ENCODE data around the gene SLC1A2.

SLC1A2 gene

GRCh38 chr11:35295751-35296150 lies 123.6 kb downstream of the SLC1A2 start:
- Histone ChIP-seq H3F3A (ENCODE audit: insufficient read depth) (no peaks in the 10 kb centered on the region), H3K9ac (ENCODE audit: low read length) (no peak overlapping the region), H3K27ac (ENCODE audit: low read depth, low read length) (no peak overlapping the region), H3K4me2 (ENCODE audit: low read depth, low read length, poor library complexity, severe bottlenecking) (no peak overlapping the region), H2AFZ (ENCODE audit: low read depth, low read length, severe bottlenecking) (no peak overlapping the region), H3K79me2 (ENCODE audit: insufficient read depth, low read length) (no peaks in the 10 kb centered on the region), H3K27me3 (ENCODE audit: low read length) (no peaks in the 10 kb centered on the region), H3K9me3 (ENCODE audit: insufficient read depth, low read length) (no peaks in the 10 kb centered on the region), H3K4me3 (ENCODE audit: insufficient read depth, low read length, poor library complexity, severe bottlenecking) (no peak overlapping the region), H3K9me2 (replicated peaks; ENCODE audit: insufficient read depth, low read length) (no peaks in the 10 kb centered on the region), H4K20me1 (ENCODE audit: low read depth, low read length) (no peaks in the 10 kb centered on the region), H3K36me3 (ENCODE audit: low read length) (no peaks in the 10 kb centered on the region)
- TF ChIP-seq CTCF (IDR thresholded peaks at IDR 0.05; ENCODE audit: insufficient read depth, low read length, poor library complexity, severe bottlenecking) (no peak), EZH2phosphoT487 (conservative IDR thresholded peaks at IDR 0.05; ENCODE audit: low read length) (no peak)

- H3K36me3 ChIP-seq (ENCODE audit: low read length), result no peaks in the 10 kb centered on the region
- no peaks in the 10 kb centered on the region for H3K9me2 ChIP-seq (replicated peaks; ENCODE audit: insufficient read depth, low read length)
- no peak overlapping the region for H2AFZ ChIP-seq (ENCODE audit: low read depth, low read length, severe bottlenecking)
- no peak overlapping the region for H3K4me3 ChIP-seq (ENCODE audit: insufficient read depth, low read length, poor library complexity, severe bottlenecking)
- no peaks in the 10 kb centered on the region for H3K9me3 ChIP-seq (ENCODE audit: insufficient read depth, low read length)
- no peaks in the 10 kb centered on the region for H4K20me1 ChIP-seq (ENCODE audit: low read depth, low read length)
- no peaks in the 10 kb centered on the region for H3K79me2 ChIP-seq (ENCODE audit: insufficient read depth, low read length)
- H3K9ac ChIP-seq (ENCODE audit: low read length), result no peak overlapping the region
- H3F3A ChIP-seq (ENCODE audit: insufficient read depth), result no peaks in the 10 kb centered on the region
- no peak overlapping the region for H3K4me2 ChIP-seq (ENCODE audit: low read depth, low read length, poor library complexity, severe bottlenecking)
- TF ChIP-seq EZH2phosphoT487 (conservative IDR thresholded peaks at IDR 0.05; ENCODE audit: low read length), result no peak
- no peak for TF ChIP-seq CTCF (IDR thresholded peaks at IDR 0.05; ENCODE audit: insufficient read depth, low read length, poor library complexity, severe bottlenecking)
- no peaks in the 10 kb centered on the region for H3K27me3 ChIP-seq (ENCODE audit: low read length)
- no peak overlapping the region for H3K27ac ChIP-seq (ENCODE audit: low read depth, low read length)
Measured at GRCh38 chr11:35293699-35294098, 125.7 kb downstream of the SLC1A2 start.

GRCh38 chr11:35293035-35293434 lies 126.3 kb downstream of the SLC1A2 start:
- H3K4me2 ChIP-seq (ENCODE audit: low read depth, low read length, poor library complexity, severe bottlenecking), result no peak overlapping the region
- TF ChIP-seq CTCF (IDR thresholded peaks at IDR 0.05; ENCODE audit: insufficient read depth, low read length, poor library complexity, severe bottlenecking) (no peak), EZH2phosphoT487 (conservative IDR thresholded peaks at IDR 0.05; ENCODE audit: low read length) (no peak)

More at GRCh38 chr11:35293035-35293434, 126.3 kb downstream of the SLC1A2 start:
- Histone ChIP-seq H3K27ac (ENCODE audit: low read depth, low read length) (no peak overlapping the region), H3K79me2 (ENCODE audit: insufficient read depth, low read length) (no peaks in the 10 kb centered on the region), H4K20me1 (ENCODE audit: low read depth, low read length) (no peaks in the 10 kb centered on the region), H3K36me3 (ENCODE audit: low read length) (no peaks in the 10 kb centered on the region), H3K9me3 (ENCODE audit: insufficient read depth, low read length) (no peaks in the 10 kb centered on the region), H3K9me2 (replicated peaks; ENCODE audit: insufficient read depth, low read length) (no peaks in the 10 kb centered on the region), H2AFZ (ENCODE audit: low read depth, low read length, severe bottlenecking) (no peak overlapping the region), H3K27me3 (ENCODE audit: low read length) (no peaks in the 10 kb centered on the region), H3K4me3 (ENCODE audit: insufficient read depth, low read length, poor library complexity, severe bottlenecking) (no peak overlapping the region), H3F3A (ENCODE audit: insufficient read depth) (no peaks in the 10 kb centered on the region), H3K9ac (ENCODE audit: low read length) (no peak overlapping the region)
